ENCODE data around the gene PEX10.

DNA sequence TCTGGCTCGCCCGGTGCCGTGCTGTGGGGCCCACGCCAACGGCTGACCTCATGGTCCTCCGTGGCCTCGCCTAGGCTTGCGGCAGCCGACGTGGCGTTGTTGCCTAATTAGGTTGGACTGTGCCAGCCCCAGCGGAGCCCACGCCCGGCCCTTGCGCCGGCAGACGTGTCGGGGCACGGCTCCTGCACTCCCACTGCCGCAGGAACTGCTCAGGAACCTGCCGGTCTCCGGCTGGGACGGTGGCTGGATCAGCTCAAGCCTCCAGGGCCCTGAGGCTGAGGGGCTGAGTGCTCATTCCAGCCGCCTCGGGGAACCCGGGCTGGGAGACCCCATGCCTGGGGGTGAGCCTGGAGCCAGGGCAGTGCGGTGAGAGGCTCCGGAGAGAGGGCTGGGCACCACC lies 16.1 kb upstream of the PEX10 start:
- TF ChIP-seq POLR2A (IDR thresholded peaks at IDR 0.05) (no peak), EP300 (IDR thresholded peaks at IDR 0.05) (no peak)
- TF ChIP-seq, protein P1, sequence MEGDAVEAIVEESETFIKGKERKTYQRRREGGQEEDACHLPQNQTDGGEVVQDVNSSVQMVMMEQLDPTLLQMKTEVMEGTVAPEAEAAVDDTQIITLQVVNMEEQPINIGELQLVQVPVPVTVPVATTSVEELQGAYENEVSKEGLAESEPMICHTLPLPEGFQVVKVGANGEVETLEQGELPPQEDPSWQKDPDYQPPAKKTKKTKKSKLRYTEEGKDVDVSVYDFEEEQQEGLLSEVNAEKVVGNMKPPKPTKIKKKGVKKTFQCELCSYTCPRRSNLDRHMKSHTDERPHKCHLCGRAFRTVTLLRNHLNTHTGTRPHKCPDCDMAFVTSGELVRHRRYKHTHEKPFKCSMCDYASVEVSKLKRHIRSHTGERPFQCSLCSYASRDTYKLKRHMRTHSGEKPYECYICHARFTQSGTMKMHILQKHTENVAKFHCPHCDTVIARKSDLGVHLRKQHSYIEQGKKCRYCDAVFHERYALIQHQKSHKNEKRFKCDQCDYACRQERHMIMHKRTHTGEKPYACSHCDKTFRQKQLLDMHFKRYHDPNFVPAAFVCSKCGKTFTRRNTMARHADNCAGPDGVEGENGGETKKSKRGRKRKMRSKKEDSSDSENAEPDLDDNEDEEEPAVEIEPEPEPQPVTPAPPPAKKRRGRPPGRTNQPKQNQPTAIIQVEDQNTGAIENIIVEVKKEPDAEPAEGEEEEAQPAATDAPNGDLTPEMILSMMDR (IDR thresholded peaks at IDR 0.05): no peak
